Measurements from ENCODE around the gene GALNT2.

- TF ChIP-seq CTCF (IDR thresholded peaks at IDR 0.05; ENCODE audit: insufficient read depth, low read length) (no peak), POLR2AphosphoS5 (IDR thresholded peaks at IDR 0.05; ENCODE audit: low read depth) (no peak)
Measured at GRCh38 chr1:230157420-230158390, 90.7 kb downstream of the GALNT2 start.
